ENCODE data around the gene RAMAC.
"Not testable (repeated sequence)": the region's sequence is repeated elsewhere in the genome, so short reads cannot be mapped to it uniquely, and the experiment has no call there.

The RAMAC gene

GRCh38 chr15:82985688-82986441 is at the start of gene RAMAC:
Gene RAMAC, plus strand, starts transcription at chr15:82986210. Its CDS starts 2,809 bp downstream, at chr15:82989019.
- DNase-seq (ENCODE audit: extremely low read depth, insufficient read length): peak; percentile 84
- H3K36me3 ChIP-seq (ENCODE audit: control insufficient read depth, insufficient read depth, low read length): no peaks in the 10 kb centered on the region; the same call in none of the 2 replicates
- no peaks in the 10 kb centered on the region for H3K27me3 ChIP-seq (replicated peaks; ENCODE audit: control insufficient read depth, insufficient read depth, low read length)
- peak within 1 kb of the TSS; percentile 83 for H3K4me3 ChIP-seq (replicated peaks; ENCODE audit: low read depth, low read length)
- TF ChIP-seq CTCF (IDR thresholded peaks at IDR 0.05; ENCODE audit: insufficient read depth, low read length, poor library complexity, severe bottlenecking): no peak

GRCh38 chr15:82936966-82937711 is 48.9 kb upstream of the RAMAC start:
- no peak for TF ChIP-seq CTCF (IDR thresholded peaks at IDR 0.05; ENCODE audit: insufficient read depth, low read length, poor library complexity, severe bottlenecking)
- H3K4me3 ChIP-seq (replicated peaks; ENCODE audit: low read depth, low read length): no peak overlapping the region
- DNase-seq (ENCODE audit: extremely low read depth, insufficient read length): no peak
- H3K36me3 ChIP-seq (ENCODE audit: control insufficient read depth, insufficient read depth, low read length): no peaks in the 10 kb centered on the region
- no peaks in the 10 kb centered on the region; the same call in none of the 2 replicates for H3K27me3 ChIP-seq (replicated peaks; ENCODE audit: control insufficient read depth, insufficient read depth, low read length)

- Histone ChIP-seq H3K27me3 (replicated peaks; ENCODE audit: control insufficient read depth, insufficient read depth, low read length) (no peaks in the 10 kb centered on the region; the same call in none of the 2 replicates), H3K4me3 (replicated peaks; ENCODE audit: low read depth, low read length) (no peak overlapping the region), H3K36me3 (ENCODE audit: control insufficient read depth, insufficient read depth, low read length) (no peaks in the 10 kb centered on the region)
- DNase-seq (ENCODE audit: extremely low read depth, insufficient read length): no peak
- TF ChIP-seq CTCF (IDR thresholded peaks at IDR 0.05; ENCODE audit: insufficient read depth, low read length, poor library complexity, severe bottlenecking): no peak
Measured at GRCh38 chr15:82937712-82938058, 48.3 kb upstream of the RAMAC start.

DNA sequence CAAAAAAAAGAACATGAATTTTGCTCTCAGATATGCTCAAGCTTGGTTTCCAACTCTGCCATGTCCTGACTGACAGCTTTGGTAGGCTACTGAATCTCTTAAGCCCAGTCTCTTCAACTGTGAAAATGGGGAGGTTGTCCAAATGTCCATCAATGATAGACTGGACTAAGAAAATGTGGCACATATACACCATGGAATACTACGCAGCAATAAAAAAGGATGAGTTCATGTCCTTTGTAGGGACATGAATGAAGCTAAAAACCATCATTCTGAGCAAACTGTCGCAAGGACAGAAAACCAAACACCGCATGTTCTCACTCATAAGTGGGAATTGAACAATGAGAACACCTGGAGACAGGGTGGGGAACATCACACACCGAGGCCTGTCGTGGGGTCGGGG is 46.3 kb upstream of the RAMAC start:
- not testable (repeated sequence) for H3K4me3 ChIP-seq (replicated peaks; ENCODE audit: low read depth, low read length); H3K27me3 ChIP-seq (replicated peaks; ENCODE audit: control insufficient read depth, insufficient read depth, low read length); DNase-seq (ENCODE audit: extremely low read depth, insufficient read length); H3K36me3 ChIP-seq (ENCODE audit: control insufficient read depth, insufficient read depth, low read length)

GRCh38 chr15:82942691-82943090 is 43.3 kb upstream of the RAMAC start:
- Histone ChIP-seq H3K4me3 (replicated peaks; ENCODE audit: low read depth, low read length) (no peak overlapping the region), H3K36me3 (ENCODE audit: control insufficient read depth, insufficient read depth, low read length) (no peaks in the 10 kb centered on the region), H3K27me3 (replicated peaks; ENCODE audit: control insufficient read depth, insufficient read depth, low read length) (no peaks in the 10 kb centered on the region; the same call in none of the 2 replicates)
- DNase-seq (ENCODE audit: extremely low read depth, insufficient read length): no peak
- TF ChIP-seq CTCF (IDR thresholded peaks at IDR 0.05; ENCODE audit: insufficient read depth, low read length, poor library complexity, severe bottlenecking): no peak

- no peak for DNase-seq (ENCODE audit: extremely low read depth, insufficient read length)
- H3K4me3 ChIP-seq (replicated peaks; ENCODE audit: low read depth, low read length): no peak overlapping the region
- H3K36me3 ChIP-seq (ENCODE audit: control insufficient read depth, insufficient read depth, low read length): no peaks in the 10 kb centered on the region
- no peak for TF ChIP-seq CTCF (IDR thresholded peaks at IDR 0.05; ENCODE audit: insufficient read depth, low read length, poor library complexity, severe bottlenecking)
- no peaks in the 10 kb centered on the region; the same call in none of the 2 replicates for H3K27me3 ChIP-seq (replicated peaks; ENCODE audit: control insufficient read depth, insufficient read depth, low read length)
Measured at GRCh38 chr15:82943176-82943575, 42.8 kb upstream of the RAMAC start.

All from GM06990 (cell line).